ENCODE measurements around the gene PIGQ. TPM values are rescaled to one million over a fixed set of nuclear protein-coding genes. Genes with fewer than 3 reads are reported as not detected.

PIGQ gene
- total and polyA plus RNA-seq, 2 of the 8 experiments (the other 6 are each of a cell fraction or from before 2014, with no cell fraction given): 36.0 to 49.2 TPM

DNA sequence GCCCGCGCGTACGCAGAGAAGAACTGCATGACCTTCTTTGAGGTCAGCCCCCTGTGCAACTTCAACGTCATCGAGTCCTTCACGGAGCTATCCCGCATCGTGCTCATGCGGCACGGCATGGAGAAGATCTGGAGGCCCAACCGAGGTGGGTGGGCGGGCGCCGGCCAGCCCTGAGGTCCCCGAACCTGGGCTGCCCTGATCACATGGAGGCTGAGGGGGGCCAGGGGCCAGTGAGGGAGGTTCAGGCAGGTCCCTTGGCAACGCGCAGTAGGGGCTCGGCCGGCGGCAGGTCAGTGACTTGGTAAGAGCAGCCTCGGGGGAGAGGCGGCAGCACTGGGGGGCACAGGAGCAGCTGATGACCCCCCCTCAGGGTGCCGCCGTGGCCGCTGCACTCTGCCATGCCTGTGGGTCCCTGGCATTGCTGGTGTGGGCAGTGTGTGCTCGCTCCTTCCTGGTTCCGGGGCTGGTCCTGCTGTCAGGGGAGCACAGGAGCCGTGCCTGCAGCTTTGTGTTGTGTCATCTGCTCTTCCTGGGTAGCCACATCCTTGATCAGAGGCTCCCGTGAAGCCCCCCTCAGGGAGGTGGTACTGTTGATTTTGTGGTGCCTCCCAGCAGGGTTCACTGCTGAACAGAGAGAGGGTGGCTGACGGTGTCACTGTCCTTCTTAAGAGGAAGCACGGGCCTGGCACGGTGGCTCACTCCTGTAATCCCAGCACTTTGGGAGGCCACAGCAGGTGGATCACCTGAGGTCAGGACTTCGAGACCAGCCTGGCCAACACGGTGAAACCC is 56.4 kb downstream of the PIGQ start:
- Histone ChIP-seq H2AK5ac (ENCODE audit: low read depth, low read length) (no peak overlapping the region), H2AFZ (ENCODE audit: low read length) (no peak overlapping the region), H3K9me3 (ENCODE audit: insufficient read depth in 2 of 2, low read depth in 1 of 2, low read length in 1 of 2) (no peaks in the 10 kb centered on the region), H3K9ac (replicated peaks in 1 of 4; ENCODE audit: extremely low read depth in 1 of 4, low read depth in 3 of 4, low read length in 3 of 4) (no peak overlapping the region), H3K4me1 (replicated peaks in 1 of 4; ENCODE audit: control insufficient read depth in 3 of 4, insufficient read depth in 4 of 4, low read length in 3 of 4) (peaks cover 0 to 34% (median 22%) of the 10 kb centered on the region in 4 experiments; a peak in 6 of 7 replicates), H3K18ac (ENCODE audit: extremely low read depth, low read length) (no peak overlapping the region), H3K79me2 (ENCODE audit: control insufficient read depth in 1 of 2, insufficient read depth in 2 of 2, low read length in 2 of 2) (no peaks in the 10 kb centered on the region), H4K20me1 (replicated peaks in 1 of 2; ENCODE audit: control insufficient read depth in 1 of 2, insufficient read depth in 2 of 2, low read length in 2 of 2) (peaks cover 0 to 2% of the 10 kb centered on the region in 2 experiments), H2BK15ac (ENCODE audit: low read length) (0 out of 2 replicates have a peak overlapping the region, but pooled peaks have one; percentile 46), H4K91ac (replicated peaks; ENCODE audit: insufficient read length, low read length) (no peak overlapping the region), H3K36me3 (ENCODE audit: control insufficient read depth in 2 of 4, insufficient read depth in 4 of 4, low read length in 3 of 4) (peaks cover 0 to 4% (median 0%) of the 10 kb centered on the region in 4 experiments; a peak in 1 of 8 replicates), H2BK120ac (replicated peaks; ENCODE audit: low read depth, low read length) (no peak overlapping the region), H4K5ac (ENCODE audit: insufficient read length, low read depth, low read length) (no peak overlapping the region), H2BK5ac (ENCODE audit: low read depth, low read length) (peak overlapping the region; percentile 44; the same call in 1 of the 2 replicates), H3K23me2 (ENCODE audit: low read depth, low read length) (peaks cover 1% of the 10 kb centered on the region; the same call in 1 of the 2 replicates), H2BK12ac (ENCODE audit: low read depth, low read length) (no peak overlapping the region), H3K23ac (ENCODE audit: insufficient read length) (no peak overlapping the region), H3K27me3 (replicated peaks in 1 of 4; ENCODE audit: control insufficient read depth in 3 of 4, extremely low read depth in 1 of 4, insufficient read depth in 3 of 4, low read length in 3 of 4) (no peaks in the 10 kb centered on the region), H3K4ac (replicated peaks; ENCODE audit: insufficient read length, low read depth, low read length) (no peak overlapping the region), H2BK20ac (ENCODE audit: low read length) (no peak overlapping the region), H3K56ac (replicated peaks; ENCODE audit: insufficient read length, low read depth, low read length) (no peak overlapping the region), H3K4me2 (ENCODE audit: insufficient read depth in 1 of 2, low read depth in 2 of 2, low read length in 2 of 2) (no peak overlapping the region), H3K14ac (ENCODE audit: insufficient read length) (no peak overlapping the region), H4K8ac (ENCODE audit: extremely low read depth, insufficient read depth, low read length) (peak overlapping the region; percentile 12; the same call in 1 of the 2 replicates), H3K79me1 (ENCODE audit: low read depth, low read length) (peaks cover 4% of the 10 kb centered on the region; the same call in 1 of the 2 replicates), H3K27ac (ENCODE audit: low read depth, low read length) (no peak overlapping the region), H3K4me3 (ENCODE audit: extremely low read depth in 1 of 4, insufficient read depth in 2 of 4, low read depth in 3 of 4, low read length in 4 of 4) (no peak overlapping the region)
- FAIRE-seq (no peak), DNase-seq (ENCODE audit: low read depth in 1 of 2, low spot score in 2 of 2) (no peak)
- ChIA-PET POLR2A (ENCODE audit: partially characterized antibody) (interaction anchor here (2.5 kb wide), 1 partner anchor 10 kb away, joined by 16 read pairs; the partner anchor contains the start of gene METTL26), CTCF (ENCODE audit: partially characterized antibody) (interaction anchor here (0.9 to 1.8 kb wide), 3 partner anchors 10 to 86 kb away, joined by 3 to 4 read pairs (median 3); partner anchors contain the start of gene METTL26)
- 96% methylated on average over 26 of the region's 35 CpGs; no CpG with 5 or more reads in 1 of the 2 experiments for WGBS, 2 experiments (ENCODE audit: extremely low coverage in 1 of 2, insufficient coverage in 1 of 2, insufficient read length in 1 of 2, insufficient replicate concordance in 2 of 2, low coverage in 1 of 2, low lambda C conversion rate in 2 of 2, missing lambda C conversion rate in 1 of 2)
- TF ChIP-seq CEBPB (IDR thresholded peaks at IDR 0.05; ENCODE audit: low read depth, low read length) (no peak), SAP30 (IDR thresholded peaks at IDR 0.05; ENCODE audit: insufficient read depth, insufficient replicate concordance, low read length) (no peak), EZH2 (IDR thresholded peaks at IDR 0.05; ENCODE audit: low read depth, low read length, severe bottlenecking) (no peak), BACH1 (IDR thresholded peaks at IDR 0.05; ENCODE audit: low read length) (no peak), NRF1 (IDR thresholded peaks at IDR 0.05; ENCODE audit: low read depth, low read length) (no peak), TAF1 (IDR thresholded peaks at IDR 0.05; ENCODE audit: low read depth, low read length) (no peak), BCL11A (IDR thresholded peaks at IDR 0.05; ENCODE audit: low read depth in 2 of 2, low read length in 2 of 2) (no peak), NANOG (IDR thresholded peaks at IDR 0.05; ENCODE audit: insufficient read depth, low read depth, low read length, poor library complexity, severe bottlenecking) (no peak), TEAD4 (IDR thresholded peaks at IDR 0.05; ENCODE audit: low read depth, low read length) (no peak), BRCA1 (IDR thresholded peaks at IDR 0.05; ENCODE audit: low read depth, low read length) (no peak), E2F6 (IDR thresholded peaks at IDR 0.05) (no peak)

Data from H1 (cell line).